ENCODE results near the gene PCNX4. TPM values are rescaled to one million over a fixed set of nuclear protein-coding genes. Genes with fewer than 3 reads are reported as not detected.
A peak's percentile ranks its signal among the peaks of the same experiment; 100 is the strongest.

PCNX4 gene
- total RNA-seq, 4 donors from 2014 or later: 42.2 to 60.2 (median 51.9) TPM

DNA sequence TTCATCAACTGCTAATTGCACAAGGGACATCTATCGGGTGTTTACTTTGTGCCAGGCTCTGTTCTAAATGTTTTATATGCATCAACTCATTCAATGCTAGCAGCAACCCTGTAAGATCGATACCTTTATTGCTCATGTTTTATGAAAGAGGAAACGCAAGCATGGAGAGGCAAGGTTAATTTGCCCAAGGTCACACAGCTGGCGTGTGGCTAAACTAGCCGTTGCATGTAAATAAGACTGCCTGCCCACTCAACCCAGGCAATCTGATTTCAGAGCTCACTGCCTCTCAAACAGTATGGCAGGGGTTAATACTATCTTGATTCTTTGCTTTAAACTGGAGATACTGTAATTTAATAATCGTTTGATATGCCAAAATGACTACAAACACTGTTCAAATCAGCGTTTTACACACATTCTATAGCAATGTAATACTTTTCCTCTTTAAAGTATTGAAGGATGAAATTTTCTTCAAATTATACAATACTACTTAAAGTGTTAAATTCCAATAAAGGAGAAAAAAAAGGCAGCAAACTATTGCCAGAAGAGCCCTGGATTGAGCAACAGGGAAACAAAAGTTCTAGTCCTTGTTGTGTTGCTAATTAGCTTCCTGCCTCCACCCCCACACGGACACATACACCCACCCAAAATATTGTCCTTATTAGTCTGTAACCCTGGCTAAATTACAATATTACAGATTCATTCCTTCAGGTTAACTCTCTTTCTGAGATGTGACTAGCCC is 112.5 kb downstream of the PCNX4 start:
- Histone ChIP-seq H3K36me3 (no peaks in the 10 kb centered on the region), H3K4me1 (peaks cover 0 to 5% (median 0%) of the 10 kb centered on the region in 4 donors), H3K4me3 (no peak overlapping the region), H3K27ac (no peak overlapping the region), H3K9me3 (peaks cover 0 to 2% (median 0%) of the 10 kb centered on the region in 4 donors), H3K27me3 (no peaks in the 10 kb centered on the region)
- TF ChIP-seq CTCF (IDR thresholded peaks at IDR 0.05) (no peak), POLR2A (IDR thresholded peaks at IDR 0.05) (no peak)
- no peak for DNase-seq

DNA sequence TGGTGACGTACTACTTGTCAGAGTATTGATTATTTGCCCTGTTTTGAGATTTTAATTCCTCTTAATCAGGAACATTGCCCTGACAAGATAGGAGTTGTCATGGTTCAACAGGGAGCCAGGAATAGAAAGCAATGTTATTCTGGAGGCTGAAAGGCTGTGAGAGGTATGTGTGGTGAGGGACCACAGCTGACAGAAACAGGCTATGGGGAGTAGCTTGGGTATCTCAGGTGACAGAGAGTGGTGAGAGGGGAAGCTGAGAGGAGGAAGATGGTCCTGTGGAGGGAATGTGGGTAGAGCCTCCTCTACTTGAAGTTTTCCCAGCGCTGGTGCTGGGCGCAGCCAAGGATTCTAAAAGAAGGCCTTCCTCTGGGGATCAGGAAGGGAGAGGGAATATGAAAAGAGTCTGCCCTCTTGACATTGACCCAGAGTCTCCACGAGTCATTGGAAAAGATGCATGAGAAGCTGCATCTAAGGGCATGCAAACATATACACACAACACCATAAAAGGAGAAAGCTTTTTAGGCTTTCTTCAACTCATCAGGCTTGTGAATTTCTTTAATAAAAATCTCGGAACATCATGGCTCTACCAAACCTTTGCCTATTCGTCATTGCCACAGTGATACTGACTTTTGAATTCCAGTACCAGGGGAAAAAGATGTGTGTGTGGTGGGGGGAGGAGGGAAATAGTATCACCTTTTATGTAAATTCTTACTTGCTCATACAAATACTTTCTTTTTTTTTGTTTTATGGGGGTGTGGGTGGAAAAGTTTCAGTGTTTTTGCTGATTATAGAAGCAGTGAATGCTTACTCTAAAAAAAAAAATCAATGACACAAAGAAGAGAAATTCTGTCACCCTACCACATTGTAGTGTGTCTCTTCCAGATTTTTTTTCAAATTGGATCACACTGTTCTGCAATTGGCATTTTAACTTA is 113.4 kb downstream of the PCNX4 start:
- TF ChIP-seq POLR2A (IDR thresholded peaks at IDR 0.05) (no peak), CTCF (IDR thresholded peaks at IDR 0.05) (no peak)

DNA sequence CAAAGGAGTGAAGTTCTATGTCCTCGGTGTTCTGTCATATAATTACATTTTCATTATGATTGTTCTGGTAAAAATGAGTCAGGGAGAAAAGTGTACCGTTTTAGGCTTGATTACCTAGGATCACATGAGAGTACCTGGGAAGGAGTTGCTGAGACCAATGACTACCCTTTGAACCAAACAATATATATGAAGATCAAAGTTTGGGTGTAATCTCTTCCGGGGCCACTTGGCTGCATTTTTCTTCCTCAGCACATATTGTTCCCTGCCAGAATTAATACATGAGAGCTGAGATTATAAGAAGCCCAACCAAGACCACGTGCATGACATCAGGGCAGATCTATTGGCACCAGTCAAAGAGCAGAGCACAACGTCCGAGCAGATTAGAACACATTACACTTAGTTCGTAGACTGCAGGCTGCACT is 114.5 kb downstream of the PCNX4 start:
- Histone ChIP-seq H3K4me3 (no peak overlapping the region), H3K27me3 (no peaks in the 10 kb centered on the region), H3K4me1 (peaks cover 0 to 5% (median 0%) of the 10 kb centered on the region in 4 donors), H3K9me3 (no peaks in the 10 kb centered on the region), H3K36me3 (no peaks in the 10 kb centered on the region), H3K27ac (peak overlapping the region in 2 of 4 donors; percentile 24 to 30)
- TF ChIP-seq POLR2A (IDR thresholded peaks at IDR 0.05): no peak
- peak in 3 of 6 experiments; percentile 23 to 54 (median 39) for TF ChIP-seq CTCF (IDR thresholded peaks at IDR 0.05)
- peak in 1 of 3 donors; percentile 59 for DNase-seq

More for the DNA sequence above, 113.4 kb downstream of the PCNX4 start:
- no peak for DNase-seq
- Histone ChIP-seq H3K4me3 (no peak overlapping the region), H3K4me1 (peaks cover 0 to 5% (median 0%) of the 10 kb centered on the region in 4 donors), H3K27ac (no peak overlapping the region), H3K36me3 (no peaks in the 10 kb centered on the region), H3K9me3 (peaks cover 0 to 2% (median 0%) of the 10 kb centered on the region in 4 donors), H3K27me3 (no peaks in the 10 kb centered on the region)

- Histone ChIP-seq H3K27me3 (no peaks in the 10 kb centered on the region), H3K36me3 (no peaks in the 10 kb centered on the region), H3K4me1 (peaks cover 0 to 5% (median 0%) of the 10 kb centered on the region in 4 donors), H3K27ac (peak overlapping the region in 2 of 4 donors; percentile 24 to 38), H3K4me3 (no peak overlapping the region), H3K9me3 (no peaks in the 10 kb centered on the region)
- DNase-seq: no peak
- TF ChIP-seq POLR2A (IDR thresholded peaks at IDR 0.05): no peak
- TF ChIP-seq CTCF (IDR thresholded peaks at IDR 0.05): no peak
Observed at GRCh38 chr14:60206837-60207533, 115.3 kb downstream of the PCNX4 start.

GRCh38 chr14:60210703-60211102 is 119.0 kb downstream of the PCNX4 start:
- peaks cover 0 to 9% (median 0%) of the 10 kb centered on the region in 4 donors for H3K4me1 ChIP-seq
- H3K36me3 ChIP-seq: no peaks in the 10 kb centered on the region
- H3K27me3 ChIP-seq: no peaks in the 10 kb centered on the region
- TF ChIP-seq CTCF (IDR thresholded peaks at IDR 0.05) (no peak), POLR2A (IDR thresholded peaks at IDR 0.05) (no peak)
- H3K27ac ChIP-seq: no peak overlapping the region
- H3K9me3 ChIP-seq: no peaks in the 10 kb centered on the region
- DNase-seq: no peak
- no peak overlapping the region for H3K4me3 ChIP-seq
